GM12892 (cell line): Measurements from ENCODE around the gene C10orf67.

Experiments
- POLR2A ChIP-seq: IDR thresholded peaks from 2 replicates; pipeline ENCODE4 v1.6.1; 2011; ENCODE audit warnings: low read depth, low read length, control low read depth
- POLR2AphosphoS5 ChIP-seq: IDR thresholded peaks from 2 replicates; pipeline ENCODE4 v1.6.1; 2011; ENCODE audit warnings: low read depth, low read length, control low read depth

GRCh38 chr10:23364378-23364777, 19.8 kb upstream of the C10orf67 start:
- no peak for TF ChIP-seq POLR2A
- TF ChIP-seq POLR2AphosphoS5, result no peak
